Endothelial cell of umbilical vein (primary cell): ENCODE measurements around the gene CLDND2. TPM values are rescaled to one million over a fixed set of nuclear protein-coding genes. Genes with fewer than 3 reads are reported as not detected.
"Not testable (repeated sequence)": the region's sequence is repeated elsewhere in the genome, so short reads cannot be mapped to it uniquely, and the experiment has no call there.

ENCODE experiments used
- BruUV-seq: library from RNA; stranded (reverse); fragments of 400-500 nt; replicated peaks from 2 replicates; lab custom pipeline; 2021; lab: Mats Ljungman, UMichigan
- CTCF ChIA-PET: fragments of 300-600, 350-600 bp; sonication (Branson Sonifier 250); formaldehyde crosslinking; loops from one replicate; lab custom pipeline; 2021; ENCODE audit warnings: antibody characterized with exemption, inconsistent platforms; lab: Charles Lee
- POLR2A ChIA-PET: fragments of 300-600, 350-600 bp; sonication (Branson Sonifier 250); formaldehyde crosslinking; loops from one replicate; lab custom pipeline; 2021; ENCODE audit warnings: antibody characterized with exemption, inconsistent platforms; lab: Charles Lee
- DNase-seq: peaks from one replicate; pipeline ENCODE4 v3.0.0-alpha.2; 2011; ENCODE audit warnings: low read depth, low spot score
- FAIRE-seq: peaks from 2 replicates; lab custom pipeline; 2011; peaks lifted over from hg19 to GRCh38; lab: Jason Lieb, UNC
- H2AFZ ChIP-seq: 2 replicates; pipeline ENCODE4 v1.6.0; 2012; ENCODE audit warnings: low read depth, low read length, control low read depth, inconsistent platforms
- H3K27ac ChIP-seq: 2 replicates; pipeline ENCODE4 v1.5.1; 2011; ENCODE audit warnings: low read depth, mild to moderate bottlenecking, control low read depth, low read length, moderate library complexity; ENCODE audit not compliant: insufficient read depth
- H3K27me3 ChIP-seq, 2 experiments: 2 replicates each; pipeline versions ENCODE4 v1.6.0 to v1.6.1; 2011; ENCODE audit warnings: low read length in 2 of 2, mixed read lengths in 1 of 2; ENCODE audit not compliant: control insufficient read depth in 2 of 2, insufficient read depth in 2 of 2
- H3K36me3 ChIP-seq, 2 experiments: 2 replicates in 1 of 2; 3 replicates in 1 of 2; pipeline ENCODE4 v1.5.1; 2011; ENCODE audit warnings: low read length in 2 of 2, mild to moderate bottlenecking in 1 of 2, moderate library complexity in 1 of 2; ENCODE audit not compliant: control insufficient read depth in 2 of 2, insufficient read depth in 2 of 2; ENCODE audit errors: extremely low read depth in 1 of 2
- H3K4me1 ChIP-seq: 3 replicates; pipeline ENCODE4 v1.5.1; 2011; ENCODE audit warnings: mild to moderate bottlenecking, low read length; ENCODE audit not compliant: control insufficient read depth, insufficient read depth; ENCODE audit errors: extremely low read depth
- H3K4me2 ChIP-seq: 2 replicates; pipeline ENCODE4 v1.6.1; 2011; ENCODE audit warnings: low read length, control low read depth, mixed read lengths; ENCODE audit not compliant: insufficient read depth
- H3K4me3 ChIP-seq, 3 experiments: fragments of 200-600 bp in 1 of 3; sonication (generic), shearing (Covaris generic) in 1 of 3; replicated peaks in 1 of 3; 2 replicates each; pipeline ENCODE4 v1.5.1; 2011 to 2016; ENCODE audit warnings: control low read depth in 3 of 3, low read length in 3 of 3, mild to moderate bottlenecking in 2 of 3, inconsistent platforms in 1 of 3, low read depth in 1 of 3, moderate library complexity in 1 of 3; ENCODE audit not compliant: insufficient read depth in 1 of 3
- H3K79me2 ChIP-seq: 2 replicates; pipeline ENCODE4 v1.6.0; 2012; ENCODE audit warnings: low read length, inconsistent platforms; ENCODE audit not compliant: control insufficient read depth, insufficient read depth
- H3K9ac ChIP-seq: replicated peaks from 2 replicates; pipeline ENCODE3; 2011; ENCODE audit warnings: low read length, control low read depth; ENCODE audit not compliant: insufficient read depth; ENCODE audit errors: extremely low read depth
- H3K9me1 ChIP-seq: replicated peaks from 3 replicates; pipeline ENCODE4 v1.6.0; 2011; ENCODE audit warnings: mild to moderate bottlenecking, low read length; ENCODE audit not compliant: control insufficient read depth, insufficient read depth; ENCODE audit errors: extremely low read depth
- H3K9me3 ChIP-seq: replicated peaks from 2 replicates; pipeline ENCODE4 v1.5.1; 2012; ENCODE audit warnings: low read length, inconsistent platforms; ENCODE audit not compliant: control insufficient read depth, insufficient read depth
- H4K20me1 ChIP-seq: replicated peaks from 2 replicates; pipeline ENCODE3; 2011; ENCODE audit warnings: mild to moderate bottlenecking, low read length; ENCODE audit not compliant: control insufficient read depth, insufficient read depth; ENCODE audit errors: extremely low read depth
- EZH2 ChIP-seq: IDR thresholded peaks from 2 replicates; pipeline ENCODE4 v1.6.1; 2012; ENCODE audit warnings: borderline replicate concordance, low read depth, mild to moderate bottlenecking, moderate library complexity, low read length, inconsistent platforms; ENCODE audit not compliant: severe bottlenecking
- FOS ChIP-seq: IDR thresholded peaks from 2 replicates; pipeline ENCODE4 v1.6.1; 2011; ENCODE audit warnings: mild to moderate bottlenecking, low read length, moderate library complexity, borderline replicate concordance; ENCODE audit not compliant: insufficient read depth
- GATA2 ChIP-seq: IDR thresholded peaks from 2 replicates; pipeline ENCODE4 v1.7.0; 2011; ENCODE audit warnings: low read depth, mild to moderate bottlenecking, moderate library complexity, mixed read lengths, low read length; ENCODE audit not compliant: insufficient read length, insufficient read depth
- JUN ChIP-seq: IDR thresholded peaks from 2 replicates; pipeline ENCODE4 v1.6.1; 2011; ENCODE audit warnings: borderline replicate concordance, low read depth; ENCODE audit not compliant: insufficient read length, insufficient read depth
- MYC ChIP-seq: IDR thresholded peaks from one replicate; pipeline ENCODE4 v1.6.1; 2011; ENCODE audit warnings: mild to moderate bottlenecking, low read depth, low read length
- POLR2A ChIP-seq: IDR thresholded peaks from 2 replicates; pipeline ENCODE4 v1.6.1; 2012; ENCODE audit warnings: low read depth, mild to moderate bottlenecking, control low read depth, low read length
- POLR2AphosphoS5 ChIP-seq: IDR thresholded peaks from 2 replicates; pipeline ENCODE4 v1.6.1; 2012; ENCODE audit warnings: low read depth, mild to moderate bottlenecking, control low read depth, low read length, moderate library complexity; ENCODE audit not compliant: insufficient read depth
- dilution Hi-C: fragments of 300-500 bp; cut with MboI; formaldehyde crosslinking; loops from one replicate; pipeline ENCODE4 v1.15.0; 2019; ENCODE audit warnings: low sequenced_read_pairs; ENCODE audit not compliant: extremely low pct_ligation_motif_present
- intact Hi-C: fragments of 100-400 bp; cut with micrococcal nuclease; formaldehyde crosslinking; loops from one replicate; pipeline ENCODE4 v1.10.0; 2022
- polyA plus RNA-seq, 4 experiments: library from polyadenylated mRNA; depleted of rRNA in 3 of 4; stranded (reverse) in 3 of 4; unstranded in 1 of 4; fragments of >200 nt; gene quantifications; 2 replicates each; pipeline versions ENCODE4 v1.2.1 to v1.2.3, GENCODE V29; 2011 to 2012; ENCODE audit warnings: missing spikeins in 1 of 4
- total RNA-seq: library from RNA; stranded (reverse); gene quantifications from 2 replicates; pipeline ENCODE4 v1.2.3, GENCODE V29; 2021
- TF ChIP-seq, protein P1 (sequence below), 2 donors: IDR thresholded peaks; 1 replicate in 1 of 2; 2 replicates in 1 of 2; pipeline ENCODE4 v1.5.1; 2011; ENCODE audit warnings: low read length in 2 of 2, mild to moderate bottlenecking in 2 of 2, moderate library complexity in 2 of 2, control low read depth in 1 of 2, inconsistent platforms in 1 of 2, low read depth in 1 of 2; ENCODE audit not compliant: insufficient read depth in 1 of 2; ENCODE audit errors: extremely low read depth in 1 of 2
- TF ChIP-seq, protein P2 (sequence below): IDR thresholded peaks from 2 replicates; pipeline ENCODE4 v1.6.1; 2011; ENCODE audit not compliant: insufficient read depth, insufficient read length

Gene CLDND2
- total and polyA plus RNA-seq, 2 donors (not counting 3 experiments of a cell fraction or from before 2014, with no cell fraction given) = 0.97 TPM; not detected in 1

DNA sequence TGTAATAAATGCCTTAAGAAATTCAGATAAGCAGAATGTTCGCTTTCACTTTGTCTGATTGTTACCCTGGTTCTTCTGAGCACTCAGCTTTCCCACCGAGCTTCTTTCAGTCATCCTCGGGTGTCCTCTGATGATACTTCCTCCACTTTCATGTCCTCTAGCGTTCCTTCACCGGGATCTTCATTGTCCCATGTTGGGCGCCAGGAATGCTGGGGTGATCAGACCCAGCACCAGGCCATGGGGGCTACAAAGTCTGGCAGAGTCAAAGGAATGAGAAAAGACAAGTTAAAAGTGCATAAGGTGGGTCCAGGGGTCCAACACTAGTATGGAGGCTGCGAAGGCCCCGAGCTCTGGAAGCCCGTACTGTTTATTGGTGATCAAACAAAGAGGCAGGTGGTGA is 33.3 kb upstream of the CLDND2 start:
- Histone ChIP-seq H3K36me3 (no peaks in the 10 kb centered on the region), H3K9ac (no peak overlapping the region), H3K9me3 (no peaks in the 10 kb centered on the region), H3K9me1 (no peaks in the 10 kb centered on the region), H3K79me2 (no peaks in the 10 kb centered on the region), H3K4me2 (no peak overlapping the region), H3K4me3 (no peak overlapping the region), H4K20me1 (no peaks in the 10 kb centered on the region), H3K27me3 (no peaks in the 10 kb centered on the region), H3K27ac (no peak overlapping the region), H2AFZ (no peak overlapping the region), H3K4me1 (no peaks in the 10 kb centered on the region)
- no peak for TF ChIP-seq JUN
- TF ChIP-seq GATA2 = no peak
- TF ChIP-seq, protein P1, sequence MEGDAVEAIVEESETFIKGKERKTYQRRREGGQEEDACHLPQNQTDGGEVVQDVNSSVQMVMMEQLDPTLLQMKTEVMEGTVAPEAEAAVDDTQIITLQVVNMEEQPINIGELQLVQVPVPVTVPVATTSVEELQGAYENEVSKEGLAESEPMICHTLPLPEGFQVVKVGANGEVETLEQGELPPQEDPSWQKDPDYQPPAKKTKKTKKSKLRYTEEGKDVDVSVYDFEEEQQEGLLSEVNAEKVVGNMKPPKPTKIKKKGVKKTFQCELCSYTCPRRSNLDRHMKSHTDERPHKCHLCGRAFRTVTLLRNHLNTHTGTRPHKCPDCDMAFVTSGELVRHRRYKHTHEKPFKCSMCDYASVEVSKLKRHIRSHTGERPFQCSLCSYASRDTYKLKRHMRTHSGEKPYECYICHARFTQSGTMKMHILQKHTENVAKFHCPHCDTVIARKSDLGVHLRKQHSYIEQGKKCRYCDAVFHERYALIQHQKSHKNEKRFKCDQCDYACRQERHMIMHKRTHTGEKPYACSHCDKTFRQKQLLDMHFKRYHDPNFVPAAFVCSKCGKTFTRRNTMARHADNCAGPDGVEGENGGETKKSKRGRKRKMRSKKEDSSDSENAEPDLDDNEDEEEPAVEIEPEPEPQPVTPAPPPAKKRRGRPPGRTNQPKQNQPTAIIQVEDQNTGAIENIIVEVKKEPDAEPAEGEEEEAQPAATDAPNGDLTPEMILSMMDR (IDR thresholded peaks at IDR 0.05; ENCODE audit: extremely low read depth in 1 of 2, insufficient read depth in 1 of 2, low read depth in 1 of 2, low read length in 2 of 2) = no peak
- TF ChIP-seq EZH2 = no peak
- TF ChIP-seq, protein P2, sequence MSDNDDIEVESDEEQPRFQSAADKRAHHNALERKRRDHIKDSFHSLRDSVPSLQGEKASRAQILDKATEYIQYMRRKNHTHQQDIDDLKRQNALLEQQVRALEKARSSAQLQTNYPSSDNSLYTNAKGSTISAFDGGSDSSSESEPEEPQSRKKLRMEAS = no peak
- no peak for TF ChIP-seq POLR2AphosphoS5
- no peak for TF ChIP-seq FOS
- no peak for TF ChIP-seq MYC
- no peak for TF ChIP-seq POLR2A
- DNase-seq (no peak), FAIRE-seq (no peak)
- no TSS peak for BruUV-seq
- intact Hi-C loops = no loop called here
- dilution Hi-C loops = no loop called here
- POLR2A ChIA-PET = no interaction called here
- CTCF ChIA-PET = no interaction called here

DNA sequence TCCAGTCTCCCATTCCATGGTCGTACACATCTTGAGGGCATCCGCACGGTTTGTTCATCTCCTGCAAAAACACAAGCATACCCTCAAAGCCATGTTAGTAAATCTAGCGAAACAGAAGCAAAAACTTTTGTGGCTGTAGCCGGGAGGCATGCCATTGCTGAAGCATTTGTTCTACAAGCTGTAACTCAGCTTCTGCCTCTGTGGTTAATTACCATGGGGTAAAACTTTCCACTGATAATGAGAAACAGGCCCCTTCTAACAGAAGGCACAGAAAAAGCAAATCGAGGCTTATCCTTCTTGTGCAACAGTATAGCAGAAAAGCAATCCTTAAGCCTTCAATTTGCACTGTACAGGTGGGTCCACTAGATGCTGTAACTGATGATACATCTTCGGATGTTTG is 31.1 kb upstream of the CLDND2 start:
- H3K9me3 ChIP-seq, FAIRE-seq, DNase-seq, intact Hi-C loops, H3K27me3 ChIP-seq, H4K20me1 ChIP-seq, H3K9ac ChIP-seq, BruUV-seq, H3K36me3 ChIP-seq, H3K79me2 ChIP-seq, H3K4me3 ChIP-seq, dilution Hi-C loops, H2AFZ ChIP-seq, H3K4me1 ChIP-seq, POLR2A ChIA-PET, H3K9me1 ChIP-seq, H3K27ac ChIP-seq, H3K4me2 ChIP-seq: not testable (repeated sequence)
- CTCF ChIA-PET = interaction anchor here (0.9 kb wide), 1 partner anchor 22 kb away, joined by 3 read pairs; no protein-coding TSS in a partner anchor
